Measurements from ENCODE around the gene GPR137.

Gene GPR137

DNA sequence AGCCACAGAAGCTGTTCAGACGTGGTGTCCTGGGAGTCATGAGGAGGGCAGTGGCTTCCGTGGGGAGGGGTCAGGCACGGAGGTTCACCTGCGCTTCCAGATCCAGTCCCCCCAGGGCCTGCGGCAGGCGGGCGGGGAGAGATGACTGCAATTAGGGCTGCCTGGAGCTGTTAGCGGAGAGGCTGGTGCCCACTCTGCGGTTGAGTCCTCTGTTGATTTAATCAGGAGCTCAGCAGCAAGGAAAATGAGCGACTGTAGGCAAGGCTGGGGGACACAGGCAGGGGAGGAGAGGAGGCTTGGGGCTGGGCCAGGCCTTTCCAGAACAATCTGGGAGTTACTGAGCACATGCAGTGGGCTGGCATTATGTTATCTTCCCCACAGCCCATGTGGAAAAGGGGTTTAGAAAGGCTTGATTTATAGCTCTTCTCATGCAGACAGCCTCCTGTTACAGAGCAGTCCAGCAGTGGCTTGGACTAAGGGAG is 21.2 kb upstream of the GPR137 start:
- DNase-seq = no peak

DNA sequence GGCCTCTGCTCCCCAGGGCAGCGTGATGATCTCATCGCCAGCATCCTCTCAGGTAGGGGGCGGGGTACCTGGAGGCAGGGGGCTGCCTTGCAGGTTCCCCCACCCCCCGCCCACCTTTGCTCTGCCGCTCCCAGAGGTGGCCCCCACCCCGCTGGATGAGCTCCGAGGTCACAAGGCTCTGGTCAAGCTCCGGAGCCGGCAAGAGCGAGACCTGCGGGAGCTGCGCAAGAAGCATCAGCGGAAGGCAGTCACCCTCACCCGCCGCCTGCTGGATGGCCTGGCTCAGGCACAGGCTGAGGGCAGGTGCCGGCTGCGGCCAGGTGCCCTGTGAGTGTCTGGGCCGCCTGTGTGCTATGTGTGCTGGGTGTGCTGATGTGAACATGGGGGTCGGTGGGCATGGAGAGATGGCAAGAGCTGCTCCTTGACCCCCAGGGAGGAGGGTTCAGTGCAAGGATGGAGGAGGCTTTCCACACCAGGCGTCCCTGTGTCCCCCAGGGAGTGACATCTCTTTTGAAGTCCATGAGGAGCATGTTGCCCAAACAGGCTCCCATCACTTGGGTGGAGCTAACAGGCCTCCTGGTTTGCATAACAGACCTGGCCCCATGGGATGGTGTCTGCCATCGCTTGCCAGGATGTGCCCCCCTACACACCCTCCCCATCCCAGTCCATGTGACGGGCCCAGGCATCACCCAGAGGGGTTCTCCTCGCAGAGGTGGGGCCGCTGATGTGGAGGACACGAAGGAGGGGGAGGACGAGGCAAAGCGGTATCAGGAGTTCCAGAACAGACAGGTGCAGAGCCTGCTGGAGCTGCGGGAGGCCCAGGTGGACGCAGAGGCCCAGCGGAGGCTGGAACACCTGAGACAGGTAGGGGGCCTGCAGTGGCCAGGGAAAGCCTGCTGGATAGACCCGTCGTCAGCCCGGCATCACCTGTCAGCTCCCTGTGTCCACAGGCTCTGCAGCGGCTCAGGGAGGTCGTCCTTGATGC is 20.2 kb upstream of the GPR137 start:
- no peak for DNase-seq

DNA sequence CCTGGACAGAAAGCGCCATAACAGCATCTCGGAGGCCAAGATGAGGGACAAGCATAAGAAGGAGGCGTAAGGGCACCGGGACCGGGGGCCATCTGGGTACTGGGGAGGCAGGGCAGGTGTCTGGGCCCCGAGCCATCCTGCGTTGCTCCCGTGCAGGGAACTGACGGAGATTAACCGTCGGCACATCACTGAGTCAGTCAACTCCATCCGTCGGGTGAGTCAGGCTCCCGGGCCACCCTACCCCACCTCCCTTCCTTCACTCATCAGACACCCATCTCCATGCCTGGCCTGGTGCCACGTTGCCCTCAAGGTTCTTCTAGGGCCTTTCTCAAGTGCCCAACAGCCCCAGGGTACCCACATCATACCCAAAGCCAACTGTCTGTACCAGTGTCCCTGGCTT is 19.3 kb upstream of the GPR137 start:
- DNase-seq = no peak

DNA sequence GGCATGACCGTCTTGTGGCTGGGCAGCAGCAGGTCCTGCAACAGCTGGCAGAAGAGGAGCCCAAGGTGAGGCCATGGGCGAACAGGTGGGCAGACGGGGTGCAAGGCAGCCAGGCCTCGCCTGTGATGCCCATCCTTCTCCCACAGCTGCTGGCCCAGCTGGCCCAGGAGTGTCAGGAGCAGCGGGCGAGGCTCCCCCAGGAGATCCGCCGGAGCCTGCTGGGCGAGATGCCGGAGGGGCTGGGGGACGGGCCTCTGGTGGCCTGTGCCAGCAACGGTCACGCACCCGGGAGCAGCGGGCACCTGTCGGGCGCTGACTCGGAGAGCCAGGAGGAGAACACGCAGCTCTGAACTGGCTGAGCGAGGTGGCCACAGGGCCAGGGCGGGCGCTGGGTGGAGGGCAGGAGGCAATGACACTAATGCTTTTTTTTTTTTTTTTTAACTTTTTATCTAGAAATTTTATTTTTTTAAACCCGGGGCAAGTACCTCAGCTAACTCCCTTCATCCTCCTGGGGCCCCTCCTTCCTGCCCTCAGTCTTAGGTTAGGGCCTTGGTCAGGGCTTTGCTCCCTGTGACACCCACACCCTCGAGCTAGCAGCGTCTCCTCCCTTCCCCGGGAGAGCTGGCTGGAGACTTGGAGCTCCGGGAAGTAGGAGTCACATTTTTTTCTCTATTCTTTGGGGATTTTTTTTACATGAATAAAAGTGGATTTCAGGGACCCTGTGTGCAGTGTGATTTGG is 18.3 kb upstream of the GPR137 start:
- DNase-seq = no peak

DNA sequence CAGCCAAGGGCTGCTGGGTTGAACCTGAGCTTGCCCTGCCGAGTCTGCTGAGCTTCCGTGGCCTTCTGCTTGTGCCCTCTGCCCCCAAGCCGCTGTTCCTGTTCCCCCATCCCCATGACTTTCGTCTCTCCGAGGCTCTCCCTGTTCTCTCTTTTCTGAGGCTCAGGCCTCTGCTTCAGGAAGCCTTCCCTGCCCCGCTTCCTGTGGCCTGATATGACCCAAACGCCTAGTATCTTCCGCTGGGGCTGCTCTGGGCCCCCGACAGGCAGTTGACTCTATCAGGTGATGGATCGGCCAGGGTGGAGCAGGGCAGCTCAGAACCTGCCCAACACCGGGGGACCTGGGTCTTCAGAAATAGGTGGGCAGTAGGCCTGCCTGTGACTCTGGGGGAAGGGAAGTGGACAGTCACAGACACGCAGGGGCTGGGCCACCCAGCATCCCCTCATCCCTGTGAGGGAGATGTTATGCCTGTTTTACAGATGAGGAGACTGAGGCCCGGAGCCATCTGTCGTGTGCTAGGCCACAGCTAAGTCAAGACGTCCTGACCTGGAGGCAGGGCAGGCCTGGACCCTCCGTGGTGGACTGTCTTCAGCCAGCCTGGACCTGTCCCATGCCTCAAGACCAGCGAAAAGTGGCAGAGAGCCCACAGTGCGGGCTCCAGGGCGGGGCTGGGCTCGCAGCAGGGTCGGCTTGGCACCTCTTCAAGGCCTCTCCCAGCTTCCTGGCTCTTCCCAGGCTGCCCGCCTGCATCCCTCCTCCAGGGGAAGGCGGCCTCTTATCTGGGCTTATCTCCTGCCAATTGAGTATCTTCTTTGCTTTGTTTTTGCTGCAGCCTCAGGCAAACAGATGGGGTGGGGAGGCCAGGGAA is 17.4 kb upstream of the GPR137 start:
- DNase-seq = no peak

DNA sequence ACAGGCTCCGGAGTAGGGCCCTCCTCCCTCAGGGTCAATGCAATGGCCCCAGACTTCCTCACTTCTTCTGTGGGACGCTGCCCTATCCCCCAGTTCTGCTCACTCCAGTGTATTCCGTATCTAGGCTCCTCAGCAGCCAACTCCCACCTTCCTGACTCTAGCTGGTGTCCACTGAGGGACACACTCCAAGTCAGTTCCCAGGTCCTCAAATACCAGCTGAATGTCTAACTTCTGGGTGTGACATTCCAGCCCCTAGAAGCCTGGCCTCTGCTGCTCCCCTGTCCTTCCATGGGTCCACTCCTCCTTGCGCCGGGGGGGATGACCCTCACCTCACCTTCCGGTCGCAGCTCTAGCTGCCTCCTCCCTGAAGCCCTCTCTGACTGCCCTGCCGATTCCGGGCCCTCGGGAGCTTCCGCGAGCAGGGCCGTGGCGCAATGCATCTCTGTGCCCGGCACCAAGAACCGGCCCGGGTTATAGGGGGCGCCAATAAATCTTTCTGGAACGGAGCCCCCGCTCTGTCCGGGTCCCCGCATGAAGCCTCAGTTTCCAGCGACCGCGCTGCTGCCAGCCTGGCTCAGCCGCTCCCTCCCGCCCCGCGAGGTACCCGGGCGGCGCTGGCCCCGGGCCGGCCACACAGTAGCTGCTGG is 16.6 kb upstream of the GPR137 start:
- peak; percentile 66 for DNase-seq

DNA sequence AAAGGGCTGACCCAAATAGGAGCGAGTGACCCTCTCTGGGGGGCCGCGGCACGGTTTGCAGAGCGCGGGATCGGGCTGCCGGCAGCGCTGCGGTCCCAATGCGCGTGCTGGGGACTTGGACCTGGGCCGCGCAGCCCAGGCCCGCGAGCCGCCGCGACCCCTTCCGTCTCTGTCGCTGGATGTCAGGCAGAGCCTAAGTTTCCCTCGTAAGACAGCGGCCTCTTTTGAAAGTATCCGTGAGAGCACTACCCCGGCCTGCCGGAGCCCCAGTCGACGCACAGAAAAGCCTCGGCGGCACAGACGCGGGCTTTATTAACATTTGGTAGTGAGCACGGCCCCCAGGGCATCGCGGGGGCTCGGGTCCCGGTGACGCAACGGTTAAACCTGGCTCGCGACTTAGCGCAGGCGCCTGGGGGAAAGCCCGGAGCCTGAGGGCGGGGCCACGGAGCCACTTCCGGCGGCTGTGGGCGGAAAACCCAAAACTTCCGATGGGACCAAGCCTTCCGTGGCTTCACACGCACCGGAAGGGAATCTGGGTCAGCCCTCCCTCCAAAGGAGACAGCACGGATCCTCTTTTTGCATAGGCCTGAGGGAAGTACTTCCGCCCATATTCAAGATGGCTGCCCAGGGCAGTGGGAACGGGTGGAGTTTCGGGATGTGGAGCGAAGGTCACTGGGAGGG is 16.0 kb upstream of the GPR137 start:
- peak; percentile 95 for DNase-seq

DNA sequence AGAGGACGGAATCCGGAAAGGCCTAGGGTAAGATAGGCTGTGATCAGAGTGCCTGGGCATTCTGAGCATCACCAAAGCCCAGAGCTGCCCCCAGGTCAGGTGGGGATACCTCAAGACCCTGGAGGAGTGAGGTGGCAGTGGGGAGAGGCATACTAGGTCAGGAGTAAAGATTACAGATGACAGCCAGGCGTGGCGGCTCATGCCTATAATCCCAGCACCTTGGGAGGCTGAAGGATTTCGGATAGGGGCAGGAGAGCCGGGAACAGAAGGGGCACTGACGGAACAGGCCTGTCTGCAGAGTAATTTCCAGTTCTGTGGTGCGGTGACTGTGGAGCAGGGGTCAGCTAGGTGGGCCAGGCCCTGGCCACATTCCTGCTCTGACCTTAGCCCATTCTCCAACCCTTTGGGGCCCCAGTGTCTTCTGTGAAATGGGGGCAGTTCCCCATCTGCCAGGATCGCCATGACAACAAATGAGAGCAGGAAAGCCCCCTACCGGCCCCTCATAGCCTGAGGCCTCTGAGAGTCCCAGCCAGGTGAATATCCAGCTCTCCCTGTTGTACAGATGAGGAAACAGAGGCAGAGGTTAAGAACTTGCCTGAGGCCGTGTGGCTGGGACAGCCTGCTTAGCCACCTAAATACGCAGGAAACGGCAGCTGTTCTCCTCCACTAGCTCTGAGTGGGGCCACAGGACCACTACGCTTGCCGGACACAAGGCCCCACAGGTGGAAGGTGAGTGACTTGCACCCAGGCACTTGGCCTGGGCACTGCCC is 10.4 kb upstream of the GPR137 start:
- no peak for DNase-seq

DNA sequence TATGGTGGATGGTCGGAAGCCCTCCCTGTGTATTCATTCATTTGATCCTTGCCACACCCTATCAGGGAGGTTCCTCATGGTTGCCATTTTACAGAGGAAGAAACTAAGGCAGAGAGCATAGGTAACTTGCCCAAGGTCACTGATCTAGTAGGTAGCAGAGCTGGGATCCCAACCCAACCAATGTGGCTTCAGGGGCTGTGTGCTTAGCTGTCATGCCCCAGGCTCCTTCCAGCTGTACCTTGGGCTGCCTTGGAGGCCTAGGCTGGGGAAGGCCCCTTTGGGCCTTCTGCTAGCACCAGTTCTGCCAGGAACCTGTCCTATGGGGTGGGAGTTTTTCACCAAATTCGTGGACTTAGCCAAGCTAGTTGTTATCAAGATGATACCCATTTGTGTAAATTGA is 9.8 kb upstream of the GPR137 start:
- no peak for DNase-seq

DNA sequence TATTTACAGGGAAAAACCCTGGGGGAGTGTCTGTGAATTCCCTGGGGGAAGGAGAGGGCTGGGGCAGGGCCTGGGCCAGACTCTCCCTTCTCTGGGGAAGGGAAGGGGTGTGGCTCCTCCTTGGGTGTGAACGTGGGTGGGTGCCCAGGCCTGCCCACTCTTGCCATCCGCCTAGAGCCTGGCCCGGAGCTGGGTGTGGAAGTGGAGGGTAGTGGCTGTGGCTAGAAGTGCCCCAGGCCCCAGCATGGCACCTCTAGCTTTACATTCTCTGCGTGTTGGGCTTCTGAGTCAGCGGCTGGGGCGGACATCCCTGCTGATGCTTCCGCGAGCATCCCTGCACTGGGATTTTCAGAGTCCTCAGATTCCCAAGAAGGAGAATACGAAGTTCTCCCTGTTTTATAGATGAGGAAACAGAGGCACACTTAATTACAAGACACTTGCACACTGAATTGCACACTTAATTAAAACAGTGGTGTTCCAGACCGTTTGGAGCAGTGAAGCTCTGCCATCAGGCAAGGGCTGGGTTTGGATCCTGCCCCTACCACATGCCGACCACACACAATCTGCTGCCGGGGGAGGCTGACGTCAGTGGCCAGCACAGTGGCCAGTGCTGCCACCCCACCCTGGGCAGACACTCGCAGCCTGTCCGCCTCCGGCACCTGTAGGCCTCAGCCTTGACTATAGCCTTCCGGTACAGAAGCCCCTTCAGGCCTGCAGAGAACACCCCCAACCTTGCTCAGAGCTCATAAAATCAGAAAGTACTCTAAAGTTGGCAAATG is 8.8 kb upstream of the GPR137 start:
- DNase-seq = no peak

DNA sequence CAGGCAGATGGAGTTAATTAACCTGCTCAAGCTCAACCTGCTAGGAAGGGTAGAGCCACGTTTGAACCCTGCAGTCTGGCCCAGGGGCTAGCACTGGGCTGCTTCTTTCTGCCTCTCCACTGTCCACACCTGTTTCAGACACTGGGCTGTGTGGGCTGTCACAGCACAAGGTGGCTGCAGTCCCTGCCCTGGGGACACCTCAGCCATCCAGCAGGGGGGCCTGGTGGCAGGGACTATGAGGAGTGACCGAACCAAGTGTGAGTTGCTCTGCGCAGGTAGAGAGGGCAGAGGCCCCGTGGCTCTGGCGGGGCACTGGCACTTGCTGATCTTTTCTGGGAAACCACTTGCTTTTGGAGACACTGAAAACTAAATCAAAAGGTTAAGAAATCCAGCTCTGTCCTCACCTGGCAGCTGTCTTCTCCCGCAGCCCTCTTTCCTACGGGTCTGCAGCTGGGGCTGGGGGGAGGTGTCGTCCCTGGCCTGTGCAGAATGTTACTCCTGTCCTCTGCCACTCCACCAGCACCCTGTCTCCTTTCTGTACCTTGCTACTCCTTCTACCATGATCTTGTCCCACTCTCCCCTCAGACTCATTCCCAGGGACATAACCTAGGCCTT is 7.0 kb upstream of the GPR137 start:
- no peak for DNase-seq

DNA sequence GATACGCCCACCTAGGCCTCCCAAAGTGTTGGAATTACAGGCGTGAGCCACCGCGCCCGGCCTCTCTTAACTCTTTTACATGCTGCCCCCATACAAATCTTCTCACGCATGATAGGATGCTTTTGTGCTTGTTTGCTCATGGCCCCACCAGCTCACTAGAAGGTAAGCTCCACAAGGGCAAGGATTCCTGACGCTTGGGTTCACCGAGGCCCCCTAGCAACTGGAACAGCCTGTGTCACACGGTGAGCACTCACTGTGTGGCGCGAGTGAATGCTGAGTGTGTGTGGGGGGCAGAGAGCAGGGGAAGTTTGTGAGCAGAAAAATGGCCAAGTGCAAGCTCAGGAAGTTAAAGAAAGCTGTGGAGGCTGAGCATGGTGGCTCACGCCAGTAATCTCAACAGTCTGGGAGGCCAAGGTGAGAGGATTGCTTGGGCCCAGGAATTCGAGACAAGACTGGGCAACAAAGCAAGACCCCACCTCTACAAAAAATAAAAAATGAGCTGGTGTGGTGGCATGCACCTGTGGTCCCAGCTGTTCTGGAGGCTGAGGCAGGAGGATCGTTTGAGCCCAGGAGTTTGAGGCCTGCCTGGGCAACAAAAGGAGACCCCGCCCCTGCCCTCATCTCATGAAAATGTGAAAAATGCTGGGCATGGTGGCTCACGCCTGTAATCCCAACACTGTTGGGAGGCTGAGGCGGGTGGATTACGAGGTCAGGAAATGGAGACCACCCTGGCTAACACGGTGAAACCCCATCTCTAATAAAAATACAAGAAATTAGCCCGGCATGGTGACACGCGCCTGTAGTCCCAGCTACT is 3.5 kb upstream of the GPR137 start:
- no peak for DNase-seq

DNA sequence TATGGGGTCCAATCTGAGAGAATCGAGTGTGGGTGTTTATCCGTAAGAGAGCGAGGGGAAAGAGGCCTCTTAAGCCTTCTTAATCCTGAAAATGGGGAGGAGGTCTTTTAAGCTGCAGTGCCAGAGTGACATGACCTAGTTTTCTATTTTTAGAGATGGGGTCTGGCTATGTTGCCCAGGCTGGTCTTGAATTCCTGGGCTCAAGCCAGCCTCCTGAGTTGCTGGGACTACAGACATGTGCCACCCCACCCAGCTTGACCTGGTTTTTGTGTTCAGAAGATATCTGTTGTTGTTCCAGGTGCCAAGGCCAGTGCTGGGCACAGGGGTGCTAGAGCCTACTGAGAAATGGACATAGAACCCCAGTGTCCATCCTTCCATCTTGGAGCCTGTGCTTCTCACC is 2.6 kb upstream of the GPR137 start:
- no peak for DNase-seq

DNA sequence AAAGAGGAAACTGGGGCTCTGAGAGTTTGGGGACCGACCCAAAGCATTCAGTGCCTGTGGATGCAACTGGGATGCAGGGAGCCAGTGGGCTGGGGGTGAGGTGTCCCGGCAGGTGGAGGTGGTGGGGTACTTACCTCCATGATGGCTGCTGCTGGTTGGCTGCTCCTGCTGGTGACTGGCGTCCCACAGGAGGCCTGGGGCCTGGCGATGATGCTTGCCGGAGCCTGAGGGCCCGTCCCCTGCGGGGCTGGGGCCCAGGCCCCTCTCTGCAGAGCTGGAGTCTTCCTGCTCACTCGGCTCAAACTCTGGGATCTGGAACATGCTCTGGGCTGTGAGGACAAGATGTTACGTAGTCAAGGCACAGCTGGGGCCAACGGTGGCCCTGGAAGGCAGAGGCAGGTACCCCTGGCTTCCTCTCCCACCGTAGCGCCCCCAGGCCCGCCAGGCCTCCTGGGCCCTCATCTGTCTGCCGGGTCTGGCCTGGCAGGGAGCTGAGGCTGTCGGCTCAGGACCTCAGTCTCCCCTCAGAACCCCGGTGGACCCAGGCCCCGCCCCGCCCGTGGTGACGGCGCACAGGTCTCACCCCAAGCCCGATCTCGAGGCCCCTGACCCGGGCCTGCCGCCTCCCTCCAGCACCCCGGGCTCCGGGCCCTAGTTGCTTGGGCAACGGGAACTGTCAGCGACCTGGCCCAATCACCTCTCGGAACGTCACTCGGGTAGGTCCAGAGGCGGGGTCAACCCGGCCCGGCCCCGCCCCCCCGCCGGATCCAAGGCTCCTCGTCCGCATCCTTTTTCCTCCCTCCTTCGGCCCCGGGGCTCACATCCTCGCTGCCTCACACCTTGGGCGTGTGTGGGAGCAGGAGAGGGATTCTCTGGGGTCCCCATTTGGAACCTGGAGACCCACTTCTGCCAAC is 1.3 kb upstream of the GPR137 start, which contains the start of gene BAD:
Gene BAD (minus strand): TSS at position 618 of the 914 bp plus-strand sequence. CDS start 297 bp downstream, at position 321.
- peak; percentile 85 for DNase-seq

DNA sequence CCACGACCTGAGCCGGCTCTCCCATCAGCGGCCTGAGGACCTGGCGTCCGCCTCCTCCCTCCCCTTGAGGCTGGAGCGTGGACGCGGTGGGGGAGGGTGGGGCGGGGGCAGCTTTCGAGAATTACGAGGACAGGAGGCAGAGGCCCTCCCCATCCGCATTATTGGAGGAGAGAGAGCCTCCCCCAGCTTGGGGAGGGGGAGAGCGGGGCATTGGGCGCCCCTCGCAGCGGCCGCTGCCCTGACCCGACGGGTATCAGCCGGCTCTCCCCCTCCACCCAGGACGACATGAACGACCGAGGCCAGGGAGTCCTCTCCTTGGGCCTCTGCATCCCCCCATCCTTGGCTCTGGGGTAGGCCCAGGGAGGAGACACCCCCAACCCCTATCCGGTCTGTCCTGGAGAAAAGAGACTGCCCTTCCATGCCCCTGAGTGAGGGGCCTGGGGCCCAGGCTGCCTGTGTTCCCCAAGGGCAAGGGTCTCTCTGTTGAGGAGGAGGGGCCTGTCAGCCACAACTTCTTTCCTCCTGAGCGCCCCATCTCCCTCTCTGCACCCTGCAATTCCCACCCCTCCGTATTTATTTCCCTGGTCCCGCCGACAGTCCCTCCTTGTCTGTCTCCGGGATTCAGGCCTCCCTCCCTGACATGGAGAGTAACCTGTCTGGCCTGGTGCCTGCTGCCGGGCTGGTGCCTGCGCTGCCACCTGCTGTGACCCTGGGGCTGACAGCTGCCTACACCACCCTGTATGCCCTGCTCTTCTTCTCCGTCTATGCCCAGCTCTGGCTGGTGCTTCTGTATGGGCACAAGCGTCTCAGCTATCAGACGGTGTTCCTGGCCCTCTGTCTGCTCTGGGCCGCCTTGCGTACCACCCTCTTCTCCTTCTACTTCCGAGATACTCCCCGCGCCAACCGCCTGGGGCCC is 495 bp downstream of the GPR137 start:
- DNase-seq = peak; percentile 48

DNA sequence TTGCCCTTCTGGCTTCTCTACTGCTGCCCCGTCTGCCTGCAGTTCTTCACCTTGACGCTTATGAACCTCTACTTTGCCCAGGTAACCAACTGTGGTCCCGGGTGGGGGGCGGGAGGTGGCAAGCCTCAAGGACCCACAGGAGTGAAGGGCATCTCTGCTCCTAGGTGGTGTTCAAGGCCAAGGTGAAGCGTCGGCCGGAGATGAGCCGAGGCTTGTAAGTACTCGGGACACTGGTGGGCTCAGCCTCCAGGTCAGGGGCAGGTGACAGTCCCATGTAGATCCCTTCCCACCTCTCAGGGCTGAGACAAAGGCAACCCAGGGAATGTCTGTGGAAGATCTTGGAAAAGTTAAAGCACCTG is 1.1 kb downstream of the GPR137 start:
- no peak for DNase-seq
